Ovary (tissue), 3 donors: Measurements from ENCODE around the gene KRTAP1-4.
"Not testable (repeated sequence)": the region's sequence is repeated elsewhere in the genome, so short reads cannot be mapped to it uniquely, and the experiment has no call there.

Experiments used
- CTCF ChIP-seq, 3 donors: fragments of 450-650 bp in 2 of 3; fragments of 200-600 bp in 1 of 3; IDR thresholded peaks; one replicate each; pipeline versions ENCODE4 v1.5.1 to v1.8.0; 2016 to 2022; ENCODE audit warnings: antibody characterized with exemption in 3 of 3, mild to moderate bottlenecking in 1 of 3
- EP300 ChIP-seq: sonication (generic); formaldehyde crosslinking; IDR thresholded peaks from one replicate; pipeline ENCODE4 v1.6.1; 2017; ENCODE audit warnings: antibody characterized with exemption
- POLR2A ChIP-seq: fragments of 450-650 bp; IDR thresholded peaks from one replicate; pipeline ENCODE4 v1.6.1; 2017; ENCODE audit warnings: antibody characterized with exemption, mild to moderate bottlenecking, moderate library complexity
- donor health status: DM: no; HTN: no; CAD: no.

- not testable (repeated sequence) for TF ChIP-seq CTCF (IDR thresholded peaks at IDR 0.05); POLR2A; EP300
Observed at GRCh38 chr17:40999563-40999962, 30.4 kb downstream of the KRTAP1-4 start, which contains the start of gene KRTAP3-2.
